ENCODE measurements around the gene ABCA13.
"Not testable (repeated sequence)": the region's sequence is repeated elsewhere in the genome, so short reads cannot be mapped to it uniquely, and the experiment has no call there.

ABCA13 gene

DNA sequence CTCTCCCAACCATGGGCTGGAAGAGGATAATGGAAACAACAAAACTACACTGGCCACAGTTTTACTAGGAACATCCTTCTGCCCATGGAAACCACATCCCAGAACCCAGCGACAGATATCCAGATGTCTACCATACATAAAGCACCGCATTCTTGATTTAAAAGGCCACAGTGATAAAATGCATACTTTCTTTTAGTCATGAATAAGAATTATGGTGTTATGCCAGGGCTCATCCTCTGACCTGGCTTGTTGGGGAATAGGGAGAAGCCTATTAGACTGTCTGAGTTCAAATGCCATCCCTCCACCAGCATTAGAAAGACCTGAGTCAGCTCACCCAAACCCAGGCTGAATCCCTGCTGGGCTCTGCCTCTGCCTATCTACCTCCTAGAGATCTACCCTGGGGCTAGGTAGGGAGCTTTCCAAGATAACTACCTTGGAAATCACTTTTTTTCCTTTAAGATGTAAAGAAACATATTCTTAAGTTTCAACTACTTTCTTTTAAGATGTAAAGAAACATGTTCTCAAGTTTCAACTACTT is 5.2 kb downstream of the ABCA13 start:
- DNase-seq (ENCODE audit: low read depth in 3 of 3), result no peak

DNA sequence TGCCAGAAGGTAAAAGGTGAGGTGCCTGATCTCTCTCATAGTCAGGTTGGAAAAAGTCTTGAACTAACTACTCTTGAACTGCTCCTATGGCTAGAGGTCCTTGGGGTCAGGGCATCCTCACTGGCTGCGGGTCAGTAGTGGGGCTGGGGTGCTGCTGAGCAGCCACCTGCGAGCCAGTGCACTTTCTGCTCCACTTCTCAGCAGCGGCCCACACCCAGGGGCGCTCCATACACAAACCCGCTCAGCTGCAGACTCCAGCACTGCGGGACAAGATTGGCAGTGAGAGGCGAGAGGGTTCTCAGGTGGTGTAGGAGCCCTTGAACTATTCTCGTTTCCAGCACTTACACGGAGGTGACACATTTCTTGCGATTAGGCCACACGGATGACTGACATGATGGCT is 6.0 kb downstream of the ABCA13 start:
- no peak for DNase-seq (ENCODE audit: low read depth in 3 of 3)

DNA sequence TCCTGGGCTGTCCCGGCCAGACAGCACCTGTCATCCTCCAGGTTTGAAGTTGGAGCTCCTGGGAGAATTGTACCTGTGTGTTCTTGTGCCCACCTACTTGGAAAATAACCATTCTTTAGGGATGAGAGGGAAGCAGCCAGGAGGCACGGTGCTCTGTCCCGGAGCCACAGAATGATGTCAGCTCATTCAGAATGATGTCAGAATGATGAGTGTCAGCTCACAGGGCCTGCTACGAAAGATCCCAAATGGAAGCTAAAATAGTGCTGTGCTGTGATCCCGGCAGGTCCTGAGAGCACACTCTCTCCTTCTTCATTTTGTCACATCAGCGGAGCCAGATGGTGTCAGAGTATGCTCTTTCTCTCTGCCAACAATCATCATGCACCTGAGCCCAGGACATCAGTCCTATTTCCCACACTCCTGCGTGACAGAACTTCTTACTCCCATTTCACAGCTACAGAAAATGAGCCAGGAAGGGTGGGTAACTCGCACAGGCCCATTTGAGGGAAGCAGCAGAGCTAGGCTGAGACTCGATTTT is 8.3 kb downstream of the ABCA13 start:
- no peak for DNase-seq (ENCODE audit: low read depth in 3 of 3)

DNA sequence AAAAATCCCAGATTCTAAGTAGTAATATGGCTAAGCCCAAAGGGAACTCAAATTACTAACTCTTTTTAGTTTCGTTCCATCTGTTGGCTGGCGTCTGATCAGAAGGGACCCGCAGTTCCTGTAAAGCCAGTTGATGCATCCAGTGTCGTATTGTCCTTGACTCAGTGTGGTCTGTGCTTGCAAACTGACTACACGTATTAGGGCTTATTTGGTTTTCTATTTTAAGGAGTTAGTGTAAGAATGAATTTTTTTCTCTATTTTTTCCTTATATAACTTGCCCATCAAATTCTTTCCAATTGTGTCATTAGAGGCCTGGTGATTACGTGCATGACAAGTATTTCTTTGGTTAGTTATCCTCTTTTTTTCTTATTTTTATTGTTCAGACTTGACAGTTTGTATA is 9.7 kb downstream of the ABCA13 start:
- no peak for DNase-seq (ENCODE audit: low read depth in 3 of 3)

DNA sequence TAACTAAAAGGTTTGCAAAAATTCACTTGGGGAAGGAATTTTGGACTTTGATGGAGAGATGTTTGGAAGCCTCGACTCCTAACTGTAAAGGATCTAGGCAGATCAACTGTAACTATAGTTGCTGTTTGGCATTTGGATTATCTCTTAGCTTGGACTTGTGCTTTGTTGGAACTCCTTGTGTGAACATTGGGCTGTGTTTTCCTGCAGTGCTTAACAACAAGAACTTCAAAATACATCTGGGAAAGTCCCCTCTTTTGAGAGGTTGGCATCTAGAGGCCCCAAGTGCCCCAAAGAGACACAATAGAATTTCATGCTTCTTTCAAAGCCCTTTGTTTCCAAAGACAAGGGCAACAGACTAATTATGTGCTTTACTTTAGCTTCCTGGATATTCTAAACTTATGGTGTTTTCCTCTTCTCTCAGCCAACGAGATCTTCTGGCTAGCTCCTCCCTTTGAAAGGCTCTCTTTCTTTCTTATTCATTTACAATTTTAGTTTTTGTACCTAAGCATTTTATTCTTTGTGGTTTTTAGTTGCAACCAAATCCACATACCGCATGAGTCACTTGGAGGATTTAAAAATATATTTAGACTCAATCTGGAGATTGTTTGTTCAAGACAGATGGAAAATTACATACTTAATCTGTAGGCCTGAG is 11.6 kb downstream of the ABCA13 start:
- no peak for DNase-seq (ENCODE audit: low read depth in 3 of 3)

DNA sequence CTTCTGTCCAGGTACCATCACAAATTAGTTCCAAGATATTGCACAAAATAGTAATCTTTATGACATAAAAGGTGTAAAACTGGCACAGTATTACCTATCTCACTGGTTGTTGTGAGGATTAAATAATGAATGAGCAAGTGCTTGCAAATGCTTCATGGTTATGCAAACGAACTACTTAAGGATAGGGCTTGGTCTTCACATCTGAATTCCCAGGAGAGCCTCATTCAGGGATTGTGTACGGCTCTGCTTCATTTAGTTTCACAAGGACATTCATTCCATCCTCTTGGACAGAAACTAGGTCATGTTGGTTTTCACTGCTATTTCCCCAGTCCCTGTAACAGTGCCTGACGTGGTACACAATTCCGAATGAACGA is 12.1 kb downstream of the ABCA13 start:
- DNase-seq (ENCODE audit: low read depth in 3 of 3), result no peak

DNA sequence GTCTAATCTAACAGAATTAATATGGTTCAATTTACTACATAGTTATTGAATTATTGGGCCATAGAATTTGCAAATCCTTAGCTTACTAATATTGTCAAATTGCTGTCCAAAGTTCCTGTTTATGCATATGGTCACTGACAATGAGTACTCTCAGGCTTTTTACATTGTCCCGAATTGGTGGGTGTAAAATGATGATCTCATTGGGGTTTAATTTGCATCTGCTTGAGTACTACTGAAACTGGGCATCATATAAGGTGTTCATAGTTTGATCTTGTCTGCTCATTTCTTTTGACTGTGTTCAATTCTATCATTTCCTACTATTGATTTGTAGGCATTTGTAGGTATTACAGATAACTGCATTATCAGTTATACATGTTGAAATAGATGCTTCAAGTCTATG is 12.7 kb downstream of the ABCA13 start:
- DNase-seq (ENCODE audit: low read depth in 3 of 3), result no peak

DNA sequence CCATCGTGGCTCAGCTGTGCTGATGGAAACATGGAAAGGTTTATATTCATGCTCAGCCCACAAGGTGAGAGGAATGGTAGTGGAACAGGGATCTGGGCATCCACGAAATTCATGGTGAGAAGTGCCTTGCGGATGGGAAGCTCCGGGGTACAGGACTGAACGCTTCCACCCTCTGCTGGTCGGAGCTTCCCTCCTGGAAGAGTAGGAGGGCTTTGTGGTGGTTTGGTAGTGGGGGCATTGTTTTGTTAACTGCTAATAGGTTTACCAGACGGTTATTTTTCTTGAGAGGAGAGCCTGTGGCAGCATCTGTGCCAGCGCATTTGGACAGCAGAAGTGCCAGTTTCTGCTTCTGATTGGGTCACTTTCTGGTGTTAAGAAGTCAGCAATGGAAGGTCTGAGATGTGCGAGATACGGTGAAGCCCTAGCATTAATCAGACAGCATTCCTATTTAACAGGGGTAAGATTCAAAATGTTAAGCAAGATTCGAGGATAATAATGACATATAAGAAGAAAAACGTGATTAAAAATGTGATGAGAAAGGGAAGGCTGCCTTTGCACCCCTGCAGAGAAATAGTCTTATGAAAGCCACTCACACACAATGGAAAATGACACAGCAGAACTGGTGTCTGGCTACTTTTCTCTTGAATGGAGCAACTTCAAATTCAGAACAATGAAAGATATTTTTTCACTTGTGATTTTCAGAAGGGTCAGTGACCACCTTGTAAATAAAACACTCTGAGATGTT is 17.7 kb downstream of the ABCA13 start:
- no peak for DNase-seq (ENCODE audit: low read depth in 3 of 3)

DNA sequence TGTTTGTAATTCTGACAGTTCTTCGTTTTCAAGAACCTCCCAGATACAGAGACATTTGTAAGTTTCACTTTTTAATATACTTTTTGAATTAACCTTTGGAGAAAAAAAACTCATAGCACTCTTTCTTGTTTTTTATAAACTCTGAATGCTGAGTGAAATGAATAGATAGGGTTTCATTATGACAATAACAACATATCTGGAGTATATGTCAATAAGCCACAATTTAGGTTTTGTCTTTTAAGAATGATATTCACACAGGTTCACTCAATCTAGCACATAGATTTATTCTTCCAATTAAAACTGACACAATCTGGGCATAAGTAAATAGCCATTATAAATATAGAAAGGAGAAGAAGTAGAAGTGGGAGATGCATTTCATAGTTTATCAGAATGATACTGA is 21.7 kb downstream of the ABCA13 start:
- no peak for DNase-seq (ENCODE audit: low read depth in 3 of 3)

DNA sequence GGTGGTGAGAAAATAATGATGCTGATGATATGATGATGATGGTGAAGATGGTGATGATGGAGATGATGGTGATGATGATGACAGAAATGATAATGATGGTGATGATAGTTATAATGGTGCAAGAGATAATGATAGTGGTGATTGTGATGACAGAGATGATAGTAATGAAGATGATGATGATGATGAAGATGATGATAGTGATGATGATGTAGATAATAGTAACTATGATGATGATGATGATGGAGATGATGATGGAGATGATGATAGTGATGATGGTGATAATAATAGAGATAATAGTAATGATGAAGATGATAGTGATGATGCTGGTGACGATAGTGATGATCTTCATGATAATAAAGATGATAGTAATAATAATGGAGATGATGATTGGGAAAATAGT is 22.2 kb downstream of the ABCA13 start:
- DNase-seq (ENCODE audit: low read depth in 3 of 3), result no peak

DNA sequence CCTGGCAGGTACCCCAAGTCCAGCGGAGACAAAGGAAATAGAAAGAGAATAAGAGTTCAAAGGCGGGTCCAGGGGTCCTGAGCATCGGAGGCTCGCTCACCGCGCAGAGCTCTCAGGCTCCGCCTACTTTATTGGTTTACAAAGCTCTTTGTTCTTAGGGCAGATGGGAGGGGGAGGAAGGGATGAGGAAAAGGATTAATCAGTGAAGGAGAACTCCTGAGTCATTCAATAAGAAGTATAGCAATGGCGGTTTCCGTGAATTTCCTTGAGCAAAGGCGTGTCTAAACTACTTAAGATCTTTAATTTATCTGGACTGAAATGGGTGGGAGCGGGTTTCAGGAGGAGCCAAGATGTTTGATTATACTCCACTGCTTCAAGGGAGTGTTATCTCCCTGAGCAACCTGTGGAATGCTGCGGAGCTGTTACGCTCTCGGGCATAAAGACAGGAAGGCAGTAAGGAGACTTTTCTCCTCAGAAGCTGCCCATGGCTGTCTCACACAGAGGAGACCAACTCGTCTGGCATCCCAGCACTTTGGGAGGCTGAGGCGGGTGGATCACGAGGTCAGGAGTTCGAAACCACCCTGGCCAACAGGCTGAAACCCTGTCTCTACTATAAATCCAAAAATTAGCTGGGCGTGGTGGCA is 29.8 kb downstream of the ABCA13 start:
- not testable (repeated sequence) for DNase-seq (ENCODE audit: low read depth in 3 of 3)

DNA sequence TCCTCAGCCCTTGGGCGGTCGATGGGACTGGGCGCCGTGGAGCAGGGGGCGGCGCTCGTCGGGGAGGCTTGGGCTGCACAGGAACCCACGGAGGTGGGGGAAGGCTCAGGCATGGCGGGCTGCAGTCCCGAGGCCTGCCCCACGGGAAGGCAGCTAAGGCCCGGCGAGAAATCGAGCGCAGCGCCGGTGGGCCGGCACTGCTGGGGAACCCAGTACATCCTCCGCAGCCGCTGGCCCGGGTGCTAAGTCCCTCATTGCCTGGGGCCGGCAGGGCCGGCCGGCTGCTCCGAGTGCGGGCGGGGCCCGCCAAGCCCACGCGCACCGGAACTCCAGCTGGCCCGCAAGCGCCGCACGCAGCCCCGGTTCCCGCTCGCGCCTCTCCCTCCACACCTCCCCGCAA is 31.7 kb downstream of the ABCA13 start:
- not testable (repeated sequence) for DNase-seq (ENCODE audit: low read depth in 3 of 3)

DNA sequence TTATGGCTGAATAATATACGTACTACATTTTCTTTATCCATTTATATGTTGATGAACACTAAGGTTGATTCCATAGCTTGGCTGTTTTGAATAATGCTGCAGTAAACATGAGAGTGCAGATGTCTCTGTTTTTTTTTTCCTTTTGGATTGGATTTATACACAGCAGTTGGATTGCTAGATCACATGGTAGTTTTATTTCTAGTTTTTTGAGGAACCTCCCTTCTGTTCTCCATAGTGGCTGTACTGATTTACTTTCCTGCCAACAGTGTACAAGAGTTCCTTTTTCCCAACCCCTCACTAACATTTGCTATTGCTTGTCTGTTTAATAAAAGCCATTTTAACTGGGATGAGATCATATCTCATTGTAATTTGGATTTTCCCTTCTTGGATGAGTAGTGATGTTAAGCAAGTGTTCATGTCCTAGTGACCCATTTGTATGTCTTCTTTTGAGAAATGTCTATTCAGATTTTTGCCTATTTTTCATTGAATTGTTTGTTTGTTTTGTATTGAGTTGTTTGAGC is 36.0 kb downstream of the ABCA13 start:
- DNase-seq (ENCODE audit: low read depth in 3 of 3), result no peak

DNA sequence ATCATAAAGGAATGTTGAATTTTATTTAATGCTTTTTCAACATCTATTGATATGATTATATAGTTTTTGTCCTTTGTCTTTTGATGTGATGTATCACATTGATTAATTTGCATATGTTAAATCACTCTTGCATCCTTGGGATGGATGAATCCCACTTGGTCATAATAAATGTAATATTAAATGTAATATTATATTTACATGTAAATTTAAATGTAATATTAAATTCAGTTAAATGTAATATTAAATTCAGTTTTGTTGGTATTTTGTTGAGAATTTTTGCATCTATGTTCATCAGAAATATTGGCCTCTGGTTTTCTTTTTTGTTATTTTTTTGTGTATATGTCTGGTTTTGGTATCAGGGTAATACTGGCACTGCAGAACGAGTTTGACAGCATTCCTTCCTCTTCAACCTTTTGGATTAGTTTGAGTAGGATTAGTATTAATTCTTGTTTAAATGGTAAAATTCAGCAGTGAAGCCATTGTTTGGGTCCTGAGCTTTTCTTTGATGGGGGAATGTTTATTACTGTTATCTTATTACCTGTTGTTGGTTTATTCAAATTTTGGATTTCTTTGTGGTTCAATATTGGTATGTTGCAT is 37.8 kb downstream of the ABCA13 start:
- DNase-seq (ENCODE audit: low read depth in 3 of 3), result no peak

DNA sequence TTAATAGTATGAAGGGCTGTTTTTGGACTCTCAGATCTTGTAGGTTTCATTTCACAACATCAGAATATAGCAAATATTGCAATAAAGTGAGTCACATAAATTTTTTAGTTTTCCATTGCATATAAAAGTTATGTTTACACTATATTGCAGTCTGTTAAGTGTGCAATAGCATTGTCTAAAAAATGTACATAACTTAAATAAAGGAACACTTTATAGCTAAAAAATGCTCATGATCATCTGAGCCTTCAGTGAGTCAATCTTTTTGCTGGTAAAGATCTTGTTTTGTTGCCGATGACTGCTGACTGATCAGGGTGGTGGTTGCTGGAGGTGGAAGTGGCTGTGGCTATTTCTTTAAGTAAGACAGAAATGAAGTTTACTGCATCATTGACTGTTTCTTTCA is 42.0 kb downstream of the ABCA13 start:
- DNase-seq (ENCODE audit: low read depth in 3 of 3), result no peak

DNA sequence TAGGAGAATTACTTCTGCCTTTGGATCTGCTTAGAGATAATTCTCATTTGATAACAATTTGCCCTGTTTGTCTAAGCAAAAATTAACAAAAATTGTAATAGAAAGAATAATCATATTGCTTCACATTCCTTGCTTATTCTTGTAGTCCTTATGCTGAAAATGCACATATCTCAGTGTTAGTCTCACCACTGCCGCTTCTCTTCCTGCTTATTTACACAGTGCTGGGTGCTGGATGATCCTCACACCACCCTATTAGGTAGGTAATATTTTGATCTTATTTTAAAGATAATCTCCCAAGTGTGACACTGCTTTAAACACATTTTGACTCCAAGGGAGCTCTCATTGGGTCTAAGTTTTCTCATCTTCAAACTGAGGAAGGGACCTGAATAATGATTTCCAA is 46.0 kb downstream of the ABCA13 start:
- no peak for DNase-seq (ENCODE audit: low read depth in 3 of 3)

DNA sequence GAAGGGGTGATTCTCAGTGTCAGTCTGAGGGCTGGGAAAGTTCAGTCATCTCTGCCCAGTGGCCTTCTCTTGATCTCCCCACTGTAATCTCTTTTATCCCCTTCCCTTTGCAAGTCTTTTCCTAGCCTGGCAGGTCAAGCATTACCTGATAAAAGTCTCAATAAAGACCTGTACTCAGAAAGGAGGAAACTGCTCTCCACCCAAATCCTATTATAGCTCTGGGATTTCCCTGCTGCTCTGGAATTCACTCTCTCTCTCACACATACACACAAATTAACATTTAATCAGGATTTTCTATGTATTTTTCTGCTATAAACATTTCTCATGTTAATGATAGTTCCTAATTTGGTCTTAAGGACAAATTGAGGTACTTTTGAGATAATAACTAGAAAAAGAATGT is 46.5 kb downstream of the ABCA13 start:
- no peak for DNase-seq (ENCODE audit: low read depth in 3 of 3)

DNA sequence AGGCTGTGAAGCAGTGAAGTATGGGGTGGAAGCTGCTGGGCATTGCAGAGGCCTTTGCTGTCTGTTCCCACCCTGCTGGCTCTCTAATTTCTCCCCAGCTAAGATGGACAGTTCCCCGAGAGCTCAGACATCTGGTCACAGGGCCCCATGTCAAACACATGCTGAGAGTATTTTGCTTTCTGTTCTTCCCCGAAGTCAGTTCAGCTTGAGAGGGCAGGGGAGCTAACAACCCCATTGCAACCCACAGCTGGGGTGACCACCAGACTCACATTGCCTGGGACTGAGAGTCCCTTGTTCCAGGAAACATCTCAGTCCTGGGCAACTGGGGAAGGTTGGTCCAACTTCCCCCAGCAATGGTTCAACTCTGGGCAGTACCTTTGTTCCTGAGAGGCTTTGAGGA is 52.8 kb downstream of the ABCA13 start:
- no peak for DNase-seq (ENCODE audit: low read depth in 3 of 3)

DNA sequence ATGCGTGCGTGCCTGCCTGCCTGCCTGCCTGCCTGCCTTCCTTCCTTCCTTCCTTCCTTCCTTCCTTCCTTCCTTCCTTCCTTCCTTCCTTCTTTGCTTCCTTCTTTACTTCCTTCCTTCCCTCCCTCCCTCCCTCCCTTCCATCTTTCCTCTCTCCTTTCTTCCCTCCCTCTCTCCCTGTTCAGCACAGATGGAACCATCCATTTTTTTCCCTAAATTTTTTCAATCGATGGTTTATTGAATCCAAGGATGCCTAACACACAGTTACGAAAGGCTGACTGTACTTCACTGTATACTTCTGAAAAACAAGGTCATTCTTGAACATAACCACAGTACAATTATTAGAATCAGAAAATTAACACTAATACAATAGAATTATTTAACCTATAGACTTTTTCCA is 53.8 kb downstream of the ABCA13 start:
- DNase-seq (ENCODE audit: low read depth in 3 of 3), result no peak

DNA sequence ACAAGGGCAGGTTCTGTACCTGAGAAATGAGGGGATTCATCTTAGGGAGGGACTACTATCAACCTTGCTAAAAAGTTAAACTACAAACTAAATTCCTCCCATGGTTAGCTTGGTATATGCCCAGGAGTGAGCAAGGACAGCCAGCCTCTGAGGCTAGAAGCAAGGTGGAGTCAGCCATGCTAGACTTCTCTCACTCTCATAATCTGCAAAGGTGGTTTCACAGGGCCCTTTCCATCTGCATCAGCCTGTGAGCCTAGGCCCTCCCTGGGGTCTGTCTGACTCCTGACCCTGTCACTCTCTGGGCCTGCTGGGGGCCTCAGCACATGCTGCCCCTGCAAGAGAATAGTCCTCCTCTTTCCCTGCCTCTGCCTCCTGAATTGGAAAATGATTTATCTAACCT is 66.1 kb downstream of the ABCA13 start:
- no peak for DNase-seq (ENCODE audit: low read depth in 3 of 3)

DNA sequence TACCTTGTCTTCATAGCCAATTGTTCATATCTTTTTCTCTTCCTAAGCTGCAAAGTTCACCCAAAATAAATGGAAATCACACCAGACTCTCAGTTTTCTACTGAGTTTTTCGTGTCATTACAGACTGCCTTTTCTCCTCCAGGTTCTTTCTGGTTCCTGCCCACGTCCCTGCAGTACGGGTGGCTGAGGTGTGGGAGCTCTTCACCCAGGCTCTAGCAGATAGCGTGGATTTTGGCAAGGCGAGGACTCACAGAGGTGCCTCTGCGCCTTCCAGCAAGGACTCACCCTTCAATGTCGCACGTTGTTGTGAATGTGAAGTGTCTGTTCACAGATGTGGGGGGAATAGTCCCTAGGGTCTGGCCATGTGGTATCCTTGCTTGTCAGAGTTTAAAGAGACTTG is 71.6 kb downstream of the ABCA13 start:
- no peak for DNase-seq (ENCODE audit: low read depth in 3 of 3)

DNA sequence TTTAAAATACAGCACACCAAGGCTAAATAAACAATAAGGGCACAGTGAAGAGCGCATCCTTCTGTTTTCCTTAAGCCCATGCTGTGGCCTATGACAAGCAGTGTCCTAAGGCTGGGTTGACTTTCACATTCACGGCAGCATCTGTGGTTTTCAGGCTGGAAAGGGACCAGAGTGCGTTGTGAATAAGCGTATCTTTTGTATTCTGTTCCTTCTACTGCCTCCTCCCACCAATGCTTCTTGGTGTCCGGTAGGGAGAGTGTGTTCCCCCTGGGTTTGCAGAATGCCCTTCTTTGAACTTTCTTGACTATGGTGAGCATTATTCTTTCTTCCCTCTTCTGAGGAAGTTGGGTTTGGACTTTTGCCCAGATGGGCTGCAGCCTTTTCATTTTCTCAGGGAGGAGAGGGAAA is 73.6 kb downstream of the ABCA13 start:
- no peak for DNase-seq (ENCODE audit: low read depth in 3 of 3)

Data from stimulated activated CD4-positive, alpha-beta T cell treated with anti-CD3 and anti-CD28 coated beads, TNF-alpha, amount 100 ng/mL, for 4 hours (primary cell).